GM12878 (cell line): Measurements from ENCODE around the gene ASCC1.

ENCODE experiments used
- BCLAF1 ChIP-seq: fragments of 450-650 bp; IDR thresholded peaks from 2 replicates; pipeline ENCODE4 v1.6.1; 2017; ENCODE audit warnings: antibody characterized with exemption, mild to moderate bottlenecking, moderate library complexity
- CEBPB ChIP-seq, 2 experiments: fragments of 150-350 bp in 1 of 2; IDR thresholded peaks; 2 replicates each; pipeline ENCODE4 v1.6.1; 2012 to 2014; ENCODE audit warnings: low read depth in 2 of 2, low read length in 2 of 2, borderline replicate concordance in 1 of 2, inconsistent platforms in 1 of 2
- CTCF ChIP-seq, 3 experiments: IDR thresholded peaks in 2 of 3; conservative IDR thresholded peaks in 1 of 3; 2 replicates each; pipeline ENCODE4 v1.5.1; 2011; ENCODE audit warnings: low read depth in 3 of 3, low read length in 3 of 3, mild to moderate bottlenecking in 3 of 3, control low read depth in 2 of 3, moderate library complexity in 2 of 3, inconsistent platforms in 1 of 3, mixed read lengths in 1 of 3; ENCODE audit not compliant: control insufficient read depth in 2 of 3, insufficient read depth in 1 of 3; ENCODE audit errors: extremely low read depth in 1 of 3
- RAD21 ChIP-seq: IDR thresholded peaks from 2 replicates; pipeline ENCODE4 v1.6.1; 2011; ENCODE audit warnings: mild to moderate bottlenecking, low read depth, low read length, moderate library complexity; ENCODE audit not compliant: insufficient read depth
- TCF12 ChIP-seq: IDR thresholded peaks from 2 replicates; pipeline ENCODE4 v1.6.1; 2011; ENCODE audit warnings: low read depth, mild to moderate bottlenecking, low read length

GRCh38 chr10:72218325-72218724, 2.2 kb upstream of the ASCC1 start:
- no peak for TF ChIP-seq TCF12
- TF ChIP-seq CTCF (IDR thresholded peaks at IDR 0.05 in 2 of 3, conservative IDR thresholded peaks at IDR 0.05 in 1 of 3; ENCODE audit: control insufficient read depth in 2 of 3, extremely low read depth in 1 of 3, insufficient read depth in 1 of 3, low read depth in 3 of 3, low read length in 3 of 3): no peak
- TF ChIP-seq BCLAF1: no peak
- TF ChIP-seq CEBPB (IDR thresholded peaks at IDR 0.05; ENCODE audit: borderline replicate concordance in 1 of 2, low read depth in 2 of 2, low read length in 2 of 2): no peak
- no peak for TF ChIP-seq RAD21
